ENCODE measurements around the gene H1-8.
"Not testable (repeated sequence)": the region's sequence is repeated elsewhere in the genome, so short reads cannot be mapped to it uniquely, and the experiment has no call there.

The H1-8 gene

GRCh38 chr3:129505341-129505740 is 37.6 kb upstream of the H1-8 start:
- peaks cover 2% of the 10 kb centered on the region; the same call in 1 of the 2 replicates for H3K36me3 ChIP-seq (ENCODE audit: insufficient read depth, low read length)
- H3K4me1 ChIP-seq (ENCODE audit: insufficient read depth, low read length) = no peaks in the 10 kb centered on the region
- H3K9ac ChIP-seq (ENCODE audit: low read depth, low read length) = no peak overlapping the region
- H3K9me3 ChIP-seq (ENCODE audit: control insufficient read depth, insufficient read depth, low read length) = no peaks in the 10 kb centered on the region

- H3K9ac ChIP-seq (ENCODE audit: low read depth, low read length) = no peak overlapping the region
- H3K4me1 ChIP-seq (ENCODE audit: insufficient read depth, low read length) = no peaks in the 10 kb centered on the region
- peaks cover 2% of the 10 kb centered on the region; the same call in 1 of the 2 replicates for H3K36me3 ChIP-seq (ENCODE audit: insufficient read depth, low read length)
- no peaks in the 10 kb centered on the region for H3K9me3 ChIP-seq (ENCODE audit: control insufficient read depth, insufficient read depth, low read length)
These were observed 36.7 kb upstream of the H1-8 start for GRCh38 chr3:129506231-129506742.

- H3K4me1 ChIP-seq (ENCODE audit: insufficient read depth, low read length) = no peaks in the 10 kb centered on the region
- peaks cover 2% of the 10 kb centered on the region; the same call in 1 of the 2 replicates for H3K36me3 ChIP-seq (ENCODE audit: insufficient read depth, low read length)
- H3K9me3 ChIP-seq (ENCODE audit: control insufficient read depth, insufficient read depth, low read length) = no peaks in the 10 kb centered on the region
- H3K9ac ChIP-seq (ENCODE audit: low read depth, low read length) = no peak overlapping the region
These were observed 35.7 kb upstream of the H1-8 start for GRCh38 chr3:129507181-129507831.

- Histone ChIP-seq H3K36me3 (ENCODE audit: insufficient read depth, low read length) (peaks cover 2% of the 10 kb centered on the region; the same call in 1 of the 2 replicates), H3K9me3 (ENCODE audit: control insufficient read depth, insufficient read depth, low read length) (no peaks in the 10 kb centered on the region), H3K4me1 (ENCODE audit: insufficient read depth, low read length) (no peaks in the 10 kb centered on the region), H3K9ac (ENCODE audit: low read depth, low read length) (no peak overlapping the region)
These were observed 30.4 kb upstream of the H1-8 start for GRCh38 chr3:129512595-129512994.

DNA sequence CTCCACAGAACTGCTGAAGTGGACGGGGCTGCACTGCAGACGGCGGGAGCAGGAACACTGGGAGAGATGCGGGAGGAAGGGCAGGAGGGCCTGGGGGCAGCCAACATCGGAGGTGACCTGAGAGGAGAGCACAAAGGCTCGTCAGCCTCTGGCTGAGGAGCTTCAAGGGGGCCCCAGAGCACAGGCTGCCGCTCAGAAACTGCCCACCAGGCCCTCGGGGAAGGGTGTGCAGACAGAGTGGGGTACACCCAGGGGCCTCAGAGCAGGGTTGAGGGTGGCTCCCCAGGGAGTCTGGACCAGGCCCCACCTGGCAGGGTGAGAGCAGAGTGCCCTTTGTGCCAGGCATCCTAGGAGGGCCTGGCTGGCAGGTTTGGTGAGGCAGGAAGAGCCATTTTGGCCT is 29.3 kb upstream of the H1-8 start:
- no peaks in the 10 kb centered on the region for H3K9me3 ChIP-seq (ENCODE audit: control insufficient read depth, insufficient read depth, low read length)
- no peaks in the 10 kb centered on the region for H3K4me1 ChIP-seq (ENCODE audit: insufficient read depth, low read length)
- no peak overlapping the region for H3K9ac ChIP-seq (ENCODE audit: low read depth, low read length)
- H3K36me3 ChIP-seq (ENCODE audit: insufficient read depth, low read length) = peaks cover 2% of the 10 kb centered on the region; the same call in 1 of the 2 replicates

DNA sequence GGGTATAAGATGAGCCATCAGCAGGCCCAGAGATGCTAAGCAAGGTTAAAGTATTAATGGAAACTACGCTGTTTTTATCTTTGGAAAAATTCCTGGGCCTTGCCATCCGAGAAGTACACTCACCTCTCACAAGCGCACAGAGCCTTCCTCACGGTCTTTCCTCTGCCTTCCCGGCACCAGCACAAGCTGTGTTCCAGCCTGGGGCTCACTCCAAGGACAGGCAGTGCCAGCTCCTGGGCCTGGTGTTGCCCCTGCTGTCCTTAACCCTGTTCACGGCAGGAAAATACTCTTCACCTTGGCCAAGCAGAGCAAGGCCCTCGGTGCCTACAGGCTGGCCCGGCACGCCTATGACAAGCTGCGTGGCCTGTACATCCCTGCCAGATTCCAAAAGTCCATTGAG is 28.9 kb upstream of the H1-8 start:
- peaks cover 2% of the 10 kb centered on the region; the same call in 1 of the 2 replicates for H3K36me3 ChIP-seq (ENCODE audit: insufficient read depth, low read length)
- no peaks in the 10 kb centered on the region for H3K4me1 ChIP-seq (ENCODE audit: insufficient read depth, low read length)
- no peaks in the 10 kb centered on the region for H3K9me3 ChIP-seq (ENCODE audit: control insufficient read depth, insufficient read depth, low read length)
- H3K9ac ChIP-seq (ENCODE audit: low read depth, low read length) = no peak overlapping the region

DNA sequence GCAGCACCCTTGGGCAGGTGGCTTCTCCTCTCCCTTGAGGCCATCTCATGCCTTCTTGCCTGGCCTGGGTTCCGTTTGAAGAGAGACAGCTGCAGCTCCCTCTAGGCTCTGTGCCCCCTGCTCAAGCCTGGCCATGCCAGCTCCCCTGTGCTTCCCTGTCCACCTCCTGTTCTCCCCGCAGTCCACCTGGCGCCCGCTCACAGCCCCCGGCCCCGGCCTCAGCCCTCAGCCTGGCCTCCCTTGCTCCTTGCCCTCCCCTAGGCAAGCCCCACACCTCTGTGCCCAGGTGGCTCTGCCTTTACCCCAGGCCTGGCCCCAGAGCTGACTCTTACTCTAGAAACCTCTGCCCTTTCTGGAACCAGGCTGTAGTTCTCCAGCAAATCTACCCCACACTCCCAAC is 28.4 kb upstream of the H1-8 start:
- Histone ChIP-seq H3K9me3 (ENCODE audit: control insufficient read depth, insufficient read depth, low read length) (no peaks in the 10 kb centered on the region), H3K36me3 (ENCODE audit: insufficient read depth, low read length) (peaks cover under 1% of the 10 kb centered on the region; the same call in 1 of the 2 replicates), H3K4me1 (ENCODE audit: insufficient read depth, low read length) (no peaks in the 10 kb centered on the region), H3K9ac (ENCODE audit: low read depth, low read length) (no peak overlapping the region)

DNA sequence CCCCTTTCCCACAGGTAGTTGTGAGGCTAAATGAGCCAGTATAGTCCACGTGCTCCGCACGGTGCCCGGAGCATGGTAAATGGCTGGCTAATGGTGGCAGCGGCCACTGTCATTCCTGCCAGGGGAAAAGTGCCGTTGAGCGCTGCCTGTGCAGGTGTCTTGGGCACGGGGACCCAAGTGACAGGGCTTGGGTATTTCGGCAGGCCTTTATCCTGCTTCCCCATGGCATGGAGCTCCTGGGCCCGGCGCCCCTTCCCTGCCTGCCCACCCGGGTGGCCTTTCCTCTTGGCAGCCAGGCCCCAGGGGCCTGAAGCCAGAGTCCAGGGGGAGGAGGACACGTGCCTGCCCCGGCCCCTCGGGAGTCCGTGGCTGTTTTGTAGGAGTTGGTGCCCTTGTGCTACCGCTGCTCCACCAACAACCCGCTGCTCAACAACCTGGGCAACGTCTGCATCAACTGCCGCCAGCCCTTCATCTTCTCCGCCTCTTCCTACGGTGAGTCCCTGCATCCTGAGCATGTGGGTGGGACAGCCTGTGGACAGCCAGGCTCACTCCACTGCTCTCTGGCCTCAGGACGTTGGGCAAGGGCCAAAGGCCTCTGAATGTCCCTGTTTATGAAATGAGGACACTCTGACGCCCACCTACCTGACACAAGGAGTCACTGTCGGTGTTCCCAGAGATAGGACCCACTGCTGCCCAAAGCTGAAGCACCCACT is 27.7 kb upstream of the H1-8 start:
- H3K4me1 ChIP-seq (ENCODE audit: insufficient read depth, low read length); H3K36me3 ChIP-seq (ENCODE audit: insufficient read depth, low read length); H3K9me3 ChIP-seq (ENCODE audit: control insufficient read depth, insufficient read depth, low read length); H3K9ac ChIP-seq (ENCODE audit: low read depth, low read length): not testable (repeated sequence)

DNA sequence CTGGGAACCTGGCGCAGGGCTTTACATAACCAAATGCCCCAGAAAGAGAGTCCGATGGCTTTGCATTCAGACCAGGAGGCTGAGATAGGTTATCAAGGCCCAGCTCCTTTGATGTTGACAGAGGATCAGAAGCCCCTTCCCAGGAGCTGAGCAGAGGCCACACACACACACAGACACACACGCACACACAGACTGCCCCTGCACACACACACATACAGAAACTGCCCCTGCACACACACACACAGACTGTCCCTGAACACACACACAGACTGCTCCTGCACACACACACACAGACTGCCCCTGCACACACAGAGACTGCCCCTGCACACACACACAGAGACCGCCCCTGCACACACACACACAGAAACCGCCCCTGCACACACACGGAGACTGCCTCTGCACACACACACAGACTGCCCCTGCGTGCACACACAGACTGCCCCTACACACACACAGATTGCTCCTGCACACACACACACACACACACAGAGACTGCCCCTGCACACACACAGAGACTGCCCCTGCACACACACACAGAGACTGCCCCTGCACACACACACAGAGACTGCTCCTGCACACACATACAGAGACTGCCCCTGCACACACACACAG is 27.0 kb upstream of the H1-8 start:
- H3K9me3 ChIP-seq (ENCODE audit: control insufficient read depth, insufficient read depth, low read length); H3K36me3 ChIP-seq (ENCODE audit: insufficient read depth, low read length); H3K9ac ChIP-seq (ENCODE audit: low read depth, low read length); H3K4me1 ChIP-seq (ENCODE audit: insufficient read depth, low read length): not testable (repeated sequence)

- no peaks in the 10 kb centered on the region for H3K4me1 ChIP-seq (ENCODE audit: insufficient read depth, low read length)
- H3K9me3 ChIP-seq (ENCODE audit: control insufficient read depth, insufficient read depth, low read length) = no peaks in the 10 kb centered on the region
- H3K36me3 ChIP-seq (ENCODE audit: insufficient read depth, low read length) = no peaks in the 10 kb centered on the region
- H3K9ac ChIP-seq (ENCODE audit: low read depth, low read length) = no peak overlapping the region
These were observed 25.5 kb upstream of the H1-8 start for GRCh38 chr3:129517516-129517915.

DNA sequence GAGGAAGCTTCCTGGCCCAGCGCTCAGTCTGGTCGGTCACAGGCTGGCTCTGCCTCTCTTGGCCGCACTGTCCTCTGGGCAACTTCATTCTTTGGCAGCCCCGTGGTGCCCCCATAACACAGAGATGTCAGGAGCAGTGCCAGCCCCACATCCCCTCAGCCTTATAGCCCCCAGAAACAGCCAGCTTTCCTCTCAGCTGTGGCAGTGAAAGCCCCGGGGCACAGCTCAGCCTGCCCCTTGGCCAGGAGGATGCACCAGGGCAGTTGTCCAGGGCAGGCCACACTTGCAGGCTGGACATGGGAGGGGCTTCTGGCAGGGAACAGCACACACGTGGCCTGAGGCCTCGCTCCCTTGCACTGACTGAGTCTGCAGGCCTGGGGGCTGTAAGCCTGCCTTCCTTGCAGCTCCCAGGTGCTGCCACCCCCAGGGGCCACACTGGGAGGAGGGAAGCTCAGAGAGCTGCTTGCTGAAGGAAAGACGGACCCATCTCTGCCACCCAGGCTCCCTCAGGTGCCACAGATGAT is 24.9 kb upstream of the H1-8 start:
- no peak overlapping the region for H3K9ac ChIP-seq (ENCODE audit: low read depth, low read length)
- H3K4me1 ChIP-seq (ENCODE audit: insufficient read depth, low read length) = no peaks in the 10 kb centered on the region
- H3K36me3 ChIP-seq (ENCODE audit: insufficient read depth, low read length) = no peaks in the 10 kb centered on the region
- no peaks in the 10 kb centered on the region for H3K9me3 ChIP-seq (ENCODE audit: control insufficient read depth, insufficient read depth, low read length)

GRCh38 chr3:129518581-129518980 is 24.4 kb upstream of the H1-8 start:
- Histone ChIP-seq H3K4me1 (ENCODE audit: insufficient read depth, low read length) (no peaks in the 10 kb centered on the region), H3K9me3 (ENCODE audit: control insufficient read depth, insufficient read depth, low read length) (no peaks in the 10 kb centered on the region), H3K36me3 (ENCODE audit: insufficient read depth, low read length) (no peaks in the 10 kb centered on the region), H3K9ac (ENCODE audit: low read depth, low read length) (no peak overlapping the region)

DNA sequence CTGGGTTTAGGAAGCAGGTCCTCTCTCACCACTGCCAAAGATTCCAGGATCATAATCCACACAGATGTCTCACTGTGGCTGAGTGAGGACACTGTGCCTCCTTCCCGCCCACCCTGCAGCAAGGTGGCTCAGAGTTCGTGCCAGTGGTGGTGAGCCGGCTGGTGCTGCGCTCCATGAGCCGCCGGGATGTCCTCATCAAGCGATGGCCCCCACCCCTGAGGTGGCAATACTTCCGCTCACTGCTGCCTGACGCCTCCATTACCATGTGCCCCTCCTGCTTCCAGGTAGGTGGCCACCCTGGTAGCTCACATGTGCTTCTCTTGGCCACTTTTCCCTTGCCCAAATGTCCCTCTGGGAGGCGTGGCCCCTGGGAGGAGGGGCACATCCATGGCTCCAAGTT is 23.5 kb upstream of the H1-8 start:
- Histone ChIP-seq H3K9me3 (ENCODE audit: control insufficient read depth, insufficient read depth, low read length) (no peaks in the 10 kb centered on the region), H3K4me1 (ENCODE audit: insufficient read depth, low read length) (no peaks in the 10 kb centered on the region), H3K36me3 (ENCODE audit: insufficient read depth, low read length) (no peaks in the 10 kb centered on the region), H3K9ac (ENCODE audit: low read depth, low read length) (no peak overlapping the region)

- Histone ChIP-seq H3K9me3 (ENCODE audit: control insufficient read depth, insufficient read depth, low read length) (no peaks in the 10 kb centered on the region), H3K4me1 (ENCODE audit: insufficient read depth, low read length) (no peaks in the 10 kb centered on the region), H3K9ac (ENCODE audit: low read depth, low read length) (no peak overlapping the region), H3K36me3 (ENCODE audit: insufficient read depth, low read length) (no peaks in the 10 kb centered on the region)
These were observed 22.9 kb upstream of the H1-8 start for GRCh38 chr3:129519896-129520715.

Measured in ES-I3 (cell line).